BLaER1 treated with 17β-estradiol and CSF1 and Interleukin-3, amounts not matched to agents 10 nM and 100 nM (cell line): ENCODE measurements around the gene ANXA9.

Source experiments
- H3K27ac ChIP-seq, 11 experiments: shearing (Covaris generic); formaldehyde crosslinking; 2 replicates each; pipeline ENCODE4 v1.8.1; 2022
- H3K27me3 ChIP-seq, 11 experiments: shearing (Covaris generic); formaldehyde crosslinking; 2 replicates each; pipeline ENCODE4 v1.8.1; 2022
- H3K36me3 ChIP-seq, 11 experiments: shearing (Covaris generic); formaldehyde crosslinking; 2 replicates each; pipeline ENCODE4 v1.8.1; 2022
- H3K4me1 ChIP-seq, 10 experiments: shearing (Covaris generic); formaldehyde crosslinking; 2 replicates each; pipeline ENCODE4 v1.8.1; 2022
- H3K4me2 ChIP-seq, 11 experiments: shearing (Covaris generic); formaldehyde crosslinking; 2 replicates each; pipeline ENCODE4 v1.8.1; 2022
- H3K4me3 ChIP-seq, 10 experiments: shearing (Covaris generic); formaldehyde crosslinking; 2 replicates each; pipeline ENCODE4 v1.8.1; 2022
- H3K9ac ChIP-seq, 11 experiments: shearing (Covaris generic); formaldehyde crosslinking; 2 replicates each; pipeline ENCODE4 v1.8.1; 2022
- H3K9me3 ChIP-seq, 11 experiments: shearing (Covaris generic); formaldehyde crosslinking; replicated peaks in 1 of 11; 2 replicates each; pipeline ENCODE4 v1.8.1; 2022
- H4K20me1 ChIP-seq, 11 experiments: shearing (Covaris generic); formaldehyde crosslinking; 2 replicates each; pipeline ENCODE4 v1.8.1; 2022
- Cebpa-rat ChIP-seq, 11 experiments: shearing (Covaris generic); IDR thresholded peaks; 2 replicates each; pipeline ENCODE4 v1.8.1; 2022

Gene ANXA9

GRCh38 chr1:150997126-150997872, 15.2 kb downstream of the ANXA9 start:
- H3K9ac ChIP-seq = no peak overlapping the region
- peak overlapping the region in 1 of 11 experiments; percentile 12; a peak in 1 of 22 replicates for H3K27ac ChIP-seq
- no peak for TF ChIP-seq Cebpa-rat (IDR thresholded peaks at IDR 0.05)
- H3K4me3 ChIP-seq = no peak overlapping the region
- H3K27me3 ChIP-seq = no peaks in the 10 kb centered on the region
- H3K4me1 ChIP-seq = peaks cover 15 to 46% (median 37%) of the 10 kb centered on the region in 10 experiments
- H4K20me1 ChIP-seq = peaks cover 0 to 8% (median 0%) of the 10 kb centered on the region in 11 experiments; a peak in 2 of 22 replicates
- peaks cover 25 to 61% (median 42%) of the 10 kb centered on the region in 11 experiments for H3K36me3 ChIP-seq
- H3K4me2 ChIP-seq = no peak overlapping the region
- H3K9me3 ChIP-seq = no peaks in the 10 kb centered on the region

- Histone ChIP-seq H3K27ac (peak overlapping the region in 1 of 11 experiments; percentile 67; a peak in 1 of 22 replicates), H4K20me1 (peaks cover 0 to 10% (median 0%) of the 10 kb centered on the region in 11 experiments; a peak in 2 of 22 replicates), H3K36me3 (peaks cover 25 to 66% (median 42%) of the 10 kb centered on the region in 11 experiments), H3K9me3 (no peaks in the 10 kb centered on the region), H3K4me2 (no peak overlapping the region), H3K9ac (no peak overlapping the region), H3K4me3 (no peak overlapping the region), H3K4me1 (peaks cover 22 to 52% (median 44%) of the 10 kb centered on the region in 10 experiments), H3K27me3 (no peaks in the 10 kb centered on the region)
- no peak for TF ChIP-seq Cebpa-rat (IDR thresholded peaks at IDR 0.05)
Observed at GRCh38 chr1:150997949-150998348, 15.9 kb downstream of the ANXA9 start.

GRCh38 chr1:150999051-150999674, 17.1 kb downstream of the ANXA9 start:
- peaks cover 34 to 64% (median 56%) of the 10 kb centered on the region in 10 experiments for H3K4me1 ChIP-seq
- TF ChIP-seq Cebpa-rat (IDR thresholded peaks at IDR 0.05) = no peak
- peaks cover 0 to 10% (median 0%) of the 10 kb centered on the region in 11 experiments; a peak in 2 of 22 replicates for H4K20me1 ChIP-seq
- peak overlapping the region; percentile 16 to 97 (median 65); a peak in 20 of 22 replicates for H3K4me2 ChIP-seq
- H3K4me3 ChIP-seq = no peak overlapping the region
- no peaks in the 10 kb centered on the region for H3K27me3 ChIP-seq
- peaks cover 25 to 66% (median 42%) of the 10 kb centered on the region in 11 experiments for H3K36me3 ChIP-seq
- H3K27ac ChIP-seq = peak overlapping the region in 10 of 11 experiments; percentile 23 to 67 (median 58); a peak in 20 of 22 replicates
- peak overlapping the region; percentile 1 to 61 (median 37); a peak in 17 of 22 replicates for H3K9ac ChIP-seq
- H3K9me3 ChIP-seq = no peaks in the 10 kb centered on the region

GRCh38 chr1:150999926-151000325, 17.8 kb downstream of the ANXA9 start:
- peak overlapping the region; percentile 16 to 97 (median 65); a peak in 19 of 22 replicates for H3K4me2 ChIP-seq
- peaks cover 25 to 66% (median 42%) of the 10 kb centered on the region in 11 experiments for H3K36me3 ChIP-seq
- peak overlapping the region in 7 of 11 experiments; percentile 47 to 67 (median 59); a peak in 11 of 22 replicates for H3K27ac ChIP-seq
- peaks cover 42 to 72% (median 63%) of the 10 kb centered on the region in 10 experiments for H3K4me1 ChIP-seq
- H4K20me1 ChIP-seq = peaks cover 0 to 10% (median 0%) of the 10 kb centered on the region in 11 experiments; a peak in 2 of 22 replicates
- H3K4me3 ChIP-seq = no peak overlapping the region
- no peaks in the 10 kb centered on the region for H3K27me3 ChIP-seq
- no peaks in the 10 kb centered on the region for H3K9me3 ChIP-seq
- no peak for TF ChIP-seq Cebpa-rat (IDR thresholded peaks at IDR 0.05)
- peak overlapping the region in 2 of 11 experiments; percentile 30 to 60; a peak in 2 of 22 replicates for H3K9ac ChIP-seq

- peaks cover 46 to 77% (median 68%) of the 10 kb centered on the region in 10 experiments for H3K4me1 ChIP-seq
- no peaks in the 10 kb centered on the region for H3K27me3 ChIP-seq
- peaks cover 25 to 62% (median 42%) of the 10 kb centered on the region in 11 experiments for H3K36me3 ChIP-seq
- peaks cover 0 to 10% (median 0%) of the 10 kb centered on the region in 11 experiments; a peak in 2 of 22 replicates for H4K20me1 ChIP-seq
- no peak overlapping the region; a peak in 1 of 22 replicates for H3K27ac ChIP-seq
- H3K9ac ChIP-seq = no peak overlapping the region
- 0 out of 22 replicates have a peak, but pooled peaks of 1 of the 11 experiments have one; percentile 30 for TF ChIP-seq Cebpa-rat (IDR thresholded peaks at IDR 0.05)
- H3K4me3 ChIP-seq = no peak overlapping the region
- peak overlapping the region in 6 of 11 experiments; percentile 65 to 97 (median 92); a peak in 12 of 22 replicates for H3K4me2 ChIP-seq
- no peaks in the 10 kb centered on the region for H3K9me3 ChIP-seq
Observed at GRCh38 chr1:151000408-151000807, 18.3 kb downstream of the ANXA9 start.

GRCh38 chr1:151001602-151002001, 19.5 kb downstream of the ANXA9 start:
- TF ChIP-seq Cebpa-rat (IDR thresholded peaks at IDR 0.05) = no peak
- Histone ChIP-seq H3K27me3 (no peaks in the 10 kb centered on the region), H3K4me1 (peaks cover 57 to 78% (median 74%) of the 10 kb centered on the region in 10 experiments), H3K36me3 (peaks cover 25 to 61% (median 39%) of the 10 kb centered on the region in 11 experiments), H3K4me2 (peak overlapping the region in 8 of 11 experiments; percentile 83 to 97 (median 92); a peak in 16 of 22 replicates), H3K9me3 (no peaks in the 10 kb centered on the region), H3K4me3 (no peak overlapping the region), H3K27ac (peak overlapping the region in 8 of 11 experiments; percentile 33 to 85 (median 74); a peak in 14 of 22 replicates), H3K9ac (peak overlapping the region in 1 of 11 experiments; percentile 82; a peak in 1 of 22 replicates), H4K20me1 (peaks cover 0 to 10% (median 0%) of the 10 kb centered on the region in 11 experiments; a peak in 2 of 22 replicates)

GRCh38 chr1:151002051-151002450, 20.0 kb downstream of the ANXA9 start:
- H3K27ac ChIP-seq = peak overlapping the region in 9 of 11 experiments; percentile 33 to 85 (median 71); a peak in 18 of 22 replicates
- H3K9ac ChIP-seq = peak overlapping the region in 4 of 11 experiments; percentile 24 to 82 (median 67); a peak in 3 of 22 replicates
- H3K27me3 ChIP-seq = no peaks in the 10 kb centered on the region
- peaks cover 0 to 10% (median 0%) of the 10 kb centered on the region in 11 experiments; a peak in 2 of 22 replicates for H4K20me1 ChIP-seq
- no peak for TF ChIP-seq Cebpa-rat (IDR thresholded peaks at IDR 0.05)
- H3K4me2 ChIP-seq = peak overlapping the region; percentile 83 to 97 (median 93); a peak in 21 of 22 replicates
- no peaks in the 10 kb centered on the region for H3K9me3 ChIP-seq
- peak overlapping the region in 4 of 10 experiments; percentile 67 to 76 (median 73); a peak in 3 of 20 replicates for H3K4me3 ChIP-seq
- H3K4me1 ChIP-seq = peaks cover 60 to 81% (median 77%) of the 10 kb centered on the region in 10 experiments
- H3K36me3 ChIP-seq = peaks cover 21 to 57% (median 35%) of the 10 kb centered on the region in 11 experiments

- no peaks in the 10 kb centered on the region for H3K27me3 ChIP-seq
- TF ChIP-seq Cebpa-rat (IDR thresholded peaks at IDR 0.05) = no peak
- no peaks in the 10 kb centered on the region for H3K9me3 ChIP-seq
- H3K27ac ChIP-seq = peak overlapping the region in 10 of 11 experiments; percentile 33 to 85 (median 70); a peak in 19 of 22 replicates
- H3K36me3 ChIP-seq = peaks cover 15 to 51% (median 29%) of the 10 kb centered on the region in 11 experiments
- peaks cover 66 to 87% (median 83%) of the 10 kb centered on the region in 10 experiments for H3K4me1 ChIP-seq
- H4K20me1 ChIP-seq = peaks cover 0 to 10% (median 0%) of the 10 kb centered on the region in 11 experiments; a peak in 2 of 22 replicates
- H3K4me2 ChIP-seq = peak overlapping the region; percentile 83 to 97 (median 93)
- peak overlapping the region in 9 of 11 experiments; percentile 24 to 82 (median 63); a peak in 15 of 22 replicates for H3K9ac ChIP-seq
- peak overlapping the region in 6 of 10 experiments; percentile 49 to 76 (median 70); a peak in 10 of 20 replicates for H3K4me3 ChIP-seq
Observed at GRCh38 chr1:151002611-151003010, 20.5 kb downstream of the ANXA9 start.
